ENCODE measurements around the gene JMJD1C.

- TF ChIP-seq GATA3 (IDR thresholded peaks at IDR 0.05; ENCODE audit: low read depth, low read length) (no peak), GATA2 (IDR thresholded peaks at IDR 0.05; ENCODE audit: low read depth, low read length) (no peak)
These were observed 38.8 kb downstream of the JMJD1C start for GRCh38 chr10:63427013-63427412.

All from SH-SY5Y (cell line).